SK-N-SH treated with all-trans-retinoic acid at 6 μM for 48 hours (cell line): ENCODE data around the gene ZNF606.

Experiments
- ISL1 ChIP-seq: fragments of 250-450 bp; sonication (Bioruptor Pico); IDR thresholded peaks from 2 replicates; pipeline ENCODE4 v2.1.2; 2022; ENCODE audit warnings: mild to moderate bottlenecking, moderate library complexity
- OSR1 ChIP-seq: fragments of 250-450 bp; sonication (Bioruptor Pico); IDR thresholded peaks from 2 replicates; pipeline ENCODE4 v1.8.0; 2022; ENCODE audit warnings: moderate library complexity, mild to moderate bottlenecking, inconsistent platforms
- POU6F1 ChIP-seq: fragments of 250-450 bp; sonication (Bioruptor Pico); IDR thresholded peaks from 2 replicates; pipeline ENCODE4 v1.8.0; 2021; ENCODE audit warnings: low read depth, mild to moderate bottlenecking, moderate library complexity, borderline replicate concordance
- PPARA ChIP-seq: fragments of 250-450 bp; sonication (Bioruptor Pico); IDR thresholded peaks from 2 replicates; pipeline ENCODE4 v1.5.0; 2020; ENCODE audit warnings: mild to moderate bottlenecking, borderline replicate concordance
- TCF4 ChIP-seq: fragments of 250-450 bp; sonication (Bioruptor Pico); IDR thresholded peaks from 2 replicates; pipeline ENCODE4 v1.8.0; 2021; ENCODE audit warnings: mild to moderate bottlenecking, moderate library complexity, borderline replicate concordance
- ZC3H10 ChIP-seq: fragments of 250-450 bp; sonication (Bioruptor Pico); IDR thresholded peaks from 2 replicates; pipeline ENCODE4 v1.5.1; 2021; ENCODE audit warnings: mild to moderate bottlenecking, moderate library complexity
- ZFP3 ChIP-seq: fragments of 250-450 bp; sonication (Bioruptor Pico); IDR thresholded peaks from 2 replicates; pipeline ENCODE4 v1.5.0; 2020; ENCODE audit warnings: mild to moderate bottlenecking, moderate library complexity
- ZFP30 ChIP-seq: fragments of 450-650 bp; formaldehyde crosslinking; IDR thresholded peaks from 2 replicates; pipeline ENCODE4 v1.5.0; 2022; ENCODE audit warnings: mild to moderate bottlenecking, moderate library complexity
- ZNF565 ChIP-seq: fragments of 450-650 bp; formaldehyde crosslinking; conservative IDR thresholded peaks from 2 replicates; pipeline ENCODE4 v1.5.0; 2020; ENCODE audit warnings: low read depth, mild to moderate bottlenecking, moderate library complexity
- ZNF70 ChIP-seq: fragments of 450-650 bp; formaldehyde crosslinking; IDR thresholded peaks from 2 replicates; pipeline ENCODE4 v1.5.0; 2020; ENCODE audit warnings: mild to moderate bottlenecking, moderate library complexity
- TF ChIP-seq, protein P1 (sequence below): fragments of 250-450 bp; sonication (Bioruptor Pico); IDR thresholded peaks from 2 replicates; pipeline ENCODE4 v1.8.0; 2020; ENCODE audit warnings: mild to moderate bottlenecking, moderate library complexity, borderline replicate concordance
- TF ChIP-seq, protein P2 (sequence below): fragments of 250-450 bp; sonication (Bioruptor Pico); IDR thresholded peaks from 2 replicates; pipeline ENCODE4 v1.5.0; 2020; ENCODE audit warnings: mild to moderate bottlenecking, moderate library complexity
- TF ChIP-seq, protein P3 (sequence below): fragments of 250-450 bp; sonication (Bioruptor Pico); IDR thresholded peaks from 2 replicates; pipeline ENCODE4 v1.5.1; 2020; ENCODE audit warnings: low read depth, mild to moderate bottlenecking, moderate library complexity

GRCh38 chr19:57927587-57927986 lies 75.0 kb downstream of the ZNF606 start:
- TF ChIP-seq ZNF70 (CRISPR knock-in tag) (no peak), ZC3H10 (CRISPR knock-in tag) (no peak), POU6F1 (CRISPR knock-in tag) (no peak), ZNF565 (CRISPR knock-in tag) (no peak), OSR1 (CRISPR knock-in tag) (no peak), ISL1 (CRISPR knock-in tag) (no peak), TCF4 (CRISPR knock-in tag) (no peak), PPARA (CRISPR knock-in tag) (no peak), ZFP3 (CRISPR knock-in tag) (no peak), ZFP30 (CRISPR knock-in tag) (no peak)
- TF ChIP-seq, protein P1, sequence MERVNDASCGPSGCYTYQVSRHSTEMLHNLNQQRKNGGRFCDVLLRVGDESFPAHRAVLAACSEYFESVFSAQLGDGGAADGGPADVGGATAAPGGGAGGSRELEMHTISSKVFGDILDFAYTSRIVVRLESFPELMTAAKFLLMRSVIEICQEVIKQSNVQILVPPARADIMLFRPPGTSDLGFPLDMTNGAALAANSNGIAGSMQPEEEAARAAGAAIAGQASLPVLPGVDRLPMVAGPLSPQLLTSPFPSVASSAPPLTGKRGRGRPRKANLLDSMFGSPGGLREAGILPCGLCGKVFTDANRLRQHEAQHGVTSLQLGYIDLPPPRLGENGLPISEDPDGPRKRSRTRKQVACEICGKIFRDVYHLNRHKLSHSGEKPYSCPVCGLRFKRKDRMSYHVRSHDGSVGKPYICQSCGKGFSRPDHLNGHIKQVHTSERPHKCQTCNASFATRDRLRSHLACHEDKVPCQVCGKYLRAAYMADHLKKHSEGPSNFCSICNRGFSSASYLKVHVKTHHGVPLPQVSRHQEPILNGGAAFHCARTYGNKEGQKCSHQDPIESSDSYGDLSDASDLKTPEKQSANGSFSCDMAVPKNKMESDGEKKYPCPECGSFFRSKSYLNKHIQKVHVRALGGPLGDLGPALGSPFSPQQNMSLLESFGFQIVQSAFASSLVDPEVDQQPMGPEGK (CRISPR knock-in tag): no peak
- TF ChIP-seq, protein P2, sequence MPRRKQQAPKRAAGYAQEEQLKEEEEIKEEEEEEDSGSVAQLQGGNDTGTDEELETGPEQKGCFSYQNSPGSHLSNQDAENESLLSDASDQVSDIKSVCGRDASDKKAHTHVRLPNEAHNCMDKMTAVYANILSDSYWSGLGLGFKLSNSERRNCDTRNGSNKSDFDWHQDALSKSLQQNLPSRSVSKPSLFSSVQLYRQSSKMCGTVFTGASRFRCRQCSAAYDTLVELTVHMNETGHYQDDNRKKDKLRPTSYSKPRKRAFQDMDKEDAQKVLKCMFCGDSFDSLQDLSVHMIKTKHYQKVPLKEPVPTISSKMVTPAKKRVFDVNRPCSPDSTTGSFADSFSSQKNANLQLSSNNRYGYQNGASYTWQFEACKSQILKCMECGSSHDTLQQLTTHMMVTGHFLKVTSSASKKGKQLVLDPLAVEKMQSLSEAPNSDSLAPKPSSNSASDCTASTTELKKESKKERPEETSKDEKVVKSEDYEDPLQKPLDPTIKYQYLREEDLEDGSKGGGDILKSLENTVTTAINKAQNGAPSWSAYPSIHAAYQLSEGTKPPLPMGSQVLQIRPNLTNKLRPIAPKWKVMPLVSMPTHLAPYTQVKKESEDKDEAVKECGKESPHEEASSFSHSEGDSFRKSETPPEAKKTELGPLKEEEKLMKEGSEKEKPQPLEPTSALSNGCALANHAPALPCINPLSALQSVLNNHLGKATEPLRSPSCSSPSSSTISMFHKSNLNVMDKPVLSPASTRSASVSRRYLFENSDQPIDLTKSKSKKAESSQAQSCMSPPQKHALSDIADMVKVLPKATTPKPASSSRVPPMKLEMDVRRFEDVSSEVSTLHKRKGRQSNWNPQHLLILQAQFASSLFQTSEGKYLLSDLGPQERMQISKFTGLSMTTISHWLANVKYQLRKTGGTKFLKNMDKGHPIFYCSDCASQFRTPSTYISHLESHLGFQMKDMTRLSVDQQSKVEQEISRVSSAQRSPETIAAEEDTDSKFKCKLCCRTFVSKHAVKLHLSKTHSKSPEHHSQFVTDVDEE: no peak
- TF ChIP-seq, protein P3, sequence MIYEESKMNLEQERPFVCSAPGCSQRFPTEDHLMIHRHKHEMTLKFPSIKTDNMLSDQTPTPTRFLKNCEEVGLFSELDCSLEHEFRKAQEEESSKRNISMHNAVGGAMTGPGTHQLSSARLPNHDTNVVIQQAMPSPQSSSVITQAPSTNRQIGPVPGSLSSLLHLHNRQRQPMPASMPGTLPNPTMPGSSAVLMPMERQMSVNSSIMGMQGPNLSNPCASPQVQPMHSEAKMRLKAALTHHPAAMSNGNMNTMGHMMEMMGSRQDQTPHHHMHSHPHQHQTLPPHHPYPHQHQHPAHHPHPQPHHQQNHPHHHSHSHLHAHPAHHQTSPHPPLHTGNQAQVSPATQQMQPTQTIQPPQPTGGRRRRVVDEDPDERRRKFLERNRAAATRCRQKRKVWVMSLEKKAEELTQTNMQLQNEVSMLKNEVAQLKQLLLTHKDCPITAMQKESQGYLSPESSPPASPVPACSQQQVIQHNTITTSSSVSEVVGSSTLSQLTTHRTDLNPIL (CRISPR knock-in tag): no peak
